ENCODE measurements around the gene GAB1.

Gene GAB1

GRCh38 chr4:143402776-143403552 is 66.3 kb downstream of the GAB1 start:
- ChIA-PET CTCF (interaction anchor here (0.6 to 0.8 kb wide), 3 partner anchors 102 to 374 kb away, joined by 3 to 4 read pairs (median 3); no protein-coding TSS in a partner anchor), POLR2A (ENCODE audit: low non-redundant PET) (no interaction called here)
- no peak overlapping the region for H3K27ac ChIP-seq
- no peak for TF ChIP-seq CTCF (conservative IDR thresholded peaks at IDR 0.05; ENCODE audit: low read depth)
- no peak for DNase-seq (ENCODE audit: low spot score)

GRCh38 chr4:143403553-143403820 is 66.8 kb downstream of the GAB1 start:
- no peak for DNase-seq (ENCODE audit: low spot score)
- ChIA-PET POLR2A (ENCODE audit: low non-redundant PET) (no interaction called here), CTCF (interaction anchor here (0.5 to 0.6 kb wide), 2 partner anchors 74 to 373 kb away, joined by 3 read pairs; no protein-coding TSS in a partner anchor)
- no peak overlapping the region for H3K27ac ChIP-seq
- TF ChIP-seq CTCF (conservative IDR thresholded peaks at IDR 0.05; ENCODE audit: low read depth) = no peak

GRCh38 chr4:143404555-143404954 is 67.9 kb downstream of the GAB1 start:
- ChIA-PET CTCF (no interaction called here), POLR2A (ENCODE audit: low non-redundant PET) (no interaction called here)
- H3K27ac ChIP-seq = no peak overlapping the region
- no peak for DNase-seq (ENCODE audit: low spot score)
- TF ChIP-seq CTCF (conservative IDR thresholded peaks at IDR 0.05; ENCODE audit: low read depth) = no peak

GRCh38 chr4:143405075-143405730 is 68.5 kb downstream of the GAB1 start:
- no peak overlapping the region for H3K27ac ChIP-seq
- TF ChIP-seq CTCF (conservative IDR thresholded peaks at IDR 0.05; ENCODE audit: low read depth) = no peak
- no peak for DNase-seq (ENCODE audit: low spot score)
- ChIA-PET CTCF (no interaction called here), POLR2A (ENCODE audit: low non-redundant PET) (no interaction called here)

- 0 out of 2 replicates have a peak overlapping the region, but pooled peaks have one; percentile 45 for H3K27ac ChIP-seq
- ChIA-PET CTCF (no interaction called here), POLR2A (ENCODE audit: low non-redundant PET) (no interaction called here)
- TF ChIP-seq CTCF (conservative IDR thresholded peaks at IDR 0.05; ENCODE audit: low read depth) = no peak
- DNase-seq (ENCODE audit: low spot score) = no peak
Observed at GRCh38 chr4:143406523-143406922, 69.8 kb downstream of the GAB1 start.

- DNase-seq (ENCODE audit: low spot score) = no peak
- no peak overlapping the region for H3K27ac ChIP-seq
- TF ChIP-seq CTCF (conservative IDR thresholded peaks at IDR 0.05; ENCODE audit: low read depth) = no peak
- CTCF ChIA-PET = no interaction called here
- POLR2A ChIA-PET (ENCODE audit: low non-redundant PET) = no interaction called here
Observed at GRCh38 chr4:143407474-143407873, 70.8 kb downstream of the GAB1 start.
